GM19099 (cell line): ENCODE results near the gene PDE6A.

Experiments used
- POLR2A ChIP-seq: IDR thresholded peaks from 3 replicates; pipeline ENCODE4 v1.6.1; 2011; ENCODE audit warnings: low read depth; ENCODE audit not compliant: insufficient read length; ENCODE audit errors: extremely low read depth

PDE6A gene

DNA sequence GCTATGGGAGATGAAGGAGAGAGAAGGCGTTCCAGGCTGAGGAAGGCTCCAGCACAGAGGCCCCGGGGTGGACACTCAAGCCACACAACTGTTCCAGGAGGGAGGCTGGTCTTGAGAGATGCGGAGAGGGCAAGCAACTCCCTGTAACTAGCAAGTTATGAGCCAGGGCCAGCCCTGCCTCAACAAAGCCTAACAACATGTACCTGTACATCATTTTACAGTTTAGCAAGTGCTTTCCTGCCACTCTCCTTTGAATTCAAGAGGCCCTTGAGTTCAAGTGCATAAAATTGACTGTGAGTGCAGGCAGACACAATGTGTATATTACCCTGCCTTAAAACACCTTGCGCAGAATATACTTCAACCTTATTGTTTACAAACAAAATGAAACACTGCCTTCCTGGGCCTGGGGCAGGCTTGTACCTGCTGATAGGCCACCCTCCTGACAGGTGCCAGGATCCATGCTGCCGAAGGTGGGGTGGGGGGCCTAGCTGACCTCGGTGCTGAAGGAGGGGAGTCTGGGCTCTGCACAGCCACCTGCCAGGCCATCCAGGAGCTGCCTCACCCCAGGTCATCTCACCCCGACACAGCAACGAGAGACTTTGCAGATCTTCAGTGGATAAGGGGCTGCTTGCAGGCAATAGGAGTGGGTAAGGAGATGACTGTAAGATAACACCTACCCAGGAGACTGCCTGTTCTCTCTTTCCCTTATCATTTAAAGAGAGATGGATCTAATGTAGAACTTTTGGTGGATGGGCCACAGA, 134.5 kb downstream of the PDE6A start:
- no peak for TF ChIP-seq POLR2A

DNA sequence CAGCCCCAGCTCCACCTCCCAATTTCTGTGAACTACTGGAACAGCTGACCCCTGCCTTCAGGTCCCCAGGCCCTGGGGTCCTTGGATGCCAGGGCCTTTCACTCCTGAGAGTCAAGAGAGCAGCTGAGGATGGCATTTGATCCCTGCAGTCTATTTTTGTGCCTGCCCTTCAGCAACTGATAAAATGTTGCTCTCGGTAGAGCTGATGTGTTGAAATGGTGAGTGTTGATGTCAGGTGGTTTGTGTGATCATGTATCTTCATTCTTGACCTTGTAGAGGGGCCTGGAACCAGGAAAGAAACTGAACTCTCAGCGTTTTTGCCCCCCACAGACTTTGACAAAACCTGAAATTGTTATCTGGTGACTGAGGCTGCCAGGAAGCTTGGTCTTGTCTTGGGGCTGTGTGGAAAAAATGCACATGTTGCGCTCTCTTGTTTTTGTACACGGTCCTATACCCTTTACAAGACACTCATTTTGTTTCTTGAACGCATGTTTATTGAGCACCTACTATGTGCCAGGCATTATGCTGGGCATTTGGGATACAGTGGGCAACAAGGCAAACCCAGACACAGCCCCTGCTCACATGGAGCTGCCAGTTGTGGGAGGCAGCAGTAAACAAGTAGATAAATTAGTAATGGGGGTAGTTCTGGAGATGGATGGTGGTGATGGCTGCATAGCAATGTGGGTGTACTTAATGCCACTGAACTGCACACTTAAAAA, 136.2 kb downstream of the PDE6A start:
- no peak for TF ChIP-seq POLR2A
